HCT116 (cell line): ENCODE results near the gene GOLGA2. TPM values are rescaled to one million over a fixed set of nuclear protein-coding genes. Genes with fewer than 3 reads are reported as not detected.

Experiments used
- ATAC-seq: fragments of 200-7000 bp; cut with Tn5 transposase; 2 replicates; pipeline ENCODE4 v1.9.1; 2020; ENCODE audit warnings: mild to moderate bottlenecking, moderate library complexity
- BruUV-seq: library from RNA; stranded (reverse); fragments of 400-500 nt; replicated peaks from 2 replicates; lab custom pipeline; 2021; lab: Mats Ljungman, UMichigan
- CTCF ChIA-PET: fragments of 300-600 bp; sonication (Branson Sonifier 250); formaldehyde crosslinking; loops from one replicate; lab custom pipeline; 2021; ENCODE audit warnings: antibody characterized with exemption; lab: Charles Lee
- POLR2A ChIA-PET: fragments of 300-600, 350-600 bp; sonication (Branson Sonifier 250); formaldehyde crosslinking; loops from one replicate; lab custom pipeline; 2021; ENCODE audit warnings: antibody characterized with exemption; lab: Charles Lee
- RAD21 ChIA-PET, 2 experiments: fragments of 300-600 bp; sonication (Branson Sonifier 250); formaldehyde crosslinking; loops; one replicate each; lab custom pipeline; 2023; ENCODE audit warnings: low total read pairs in 2 of 2; ENCODE audit not compliant: uncharacterized antibody in 2 of 2, unreplicated experiment in 2 of 2, low non-redundant PET in 1 of 2; lab: Charles Lee
- DNase-seq: peaks from one replicate; pipeline ENCODE4 v3.0.0-alpha.2; 2010; ENCODE audit warnings: low read depth, low spot score
- H2AFZ ChIP-seq: fragments of 200-600 bp; shearing (Covaris generic), sonication (generic); 2 replicates; pipeline ENCODE4 v1.6.1; 2017; ENCODE audit warnings: low read depth, mixed run types, mixed read lengths, antibody characterized with exemption, low read length; ENCODE audit not compliant: poor library complexity, severe bottlenecking
- H3K27ac ChIP-seq: 2 replicates; pipeline ENCODE4 v1.5.1; 2012; ENCODE audit warnings: low read depth, low read length
- H3K27me3 ChIP-seq: fragments of 200-600 bp; sonication (generic); 2 replicates; pipeline ENCODE4 v1.6.1; 2016; ENCODE audit warnings: mixed run types, low read length, mixed read lengths; ENCODE audit not compliant: insufficient read depth
- H3K36me3 ChIP-seq, 2 experiments: fragments of 200-500 bp in 1 of 2; fragments of 200-600 bp in 1 of 2; sonication (Bioruptor generic) in 1 of 2; sonication (generic) in 1 of 2; 2 replicates each; pipeline versions ENCODE4 v1.5.1 to v1.6.1; 2014 to 2016; ENCODE audit warnings: low read length in 2 of 2, inconsistent platforms in 1 of 2, mixed read lengths in 1 of 2, mixed run types in 1 of 2; ENCODE audit not compliant: insufficient read depth in 2 of 2, control insufficient read depth in 1 of 2
- H3K4me1 ChIP-seq, 2 experiments: fragments of 200-600 bp in 1 of 2; sonication (generic) in 1 of 2; 2 replicates each; pipeline versions ENCODE4 v1.5.1 to v1.6.1; 2012 to 2017; ENCODE audit warnings: low read length in 2 of 2, inconsistent platforms in 1 of 2, mild to moderate bottlenecking in 1 of 2, mixed read lengths in 1 of 2, mixed run types in 1 of 2, moderate library complexity in 1 of 2; ENCODE audit not compliant: insufficient read depth in 2 of 2, control insufficient read depth in 1 of 2
- H3K4me2 ChIP-seq: fragments of 200-600 bp; sonication (generic); 2 replicates; pipeline ENCODE4 v1.6.1; 2017; ENCODE audit warnings: mixed run types, low read length, mixed read lengths
- H3K4me3 ChIP-seq, 2 experiments: fragments of 200-600 bp in 1 of 2; sonication (generic) in 1 of 2; replicated peaks in 1 of 2; 2 replicates each; pipeline ENCODE4 v1.5.1; 2011 to 2016; ENCODE audit warnings: low read length in 2 of 2, control low read depth in 1 of 2, low read depth in 1 of 2, mild to moderate bottlenecking in 1 of 2, mixed read lengths in 1 of 2, mixed run types in 1 of 2
- H3K79me2 ChIP-seq: fragments of 200-600 bp; sonication (generic); 2 replicates; pipeline ENCODE4 v1.6.1; 2017; ENCODE audit warnings: mild to moderate bottlenecking, mixed run types, low read length, moderate library complexity, mixed read lengths; ENCODE audit not compliant: insufficient read depth
- H3K9ac ChIP-seq: fragments of 200-600 bp; sonication (generic); 2 replicates; pipeline ENCODE4 v1.6.1; 2016; ENCODE audit warnings: low read length, mixed read lengths
- H3K9me2 ChIP-seq: fragments of 200-600 bp; sonication (generic), shearing (Covaris generic); 2 replicates; pipeline ENCODE4 v1.6.1; 2017; ENCODE audit warnings: mixed run types, mild to moderate bottlenecking, moderate library complexity; ENCODE audit not compliant: insufficient read depth
- H3K9me3 ChIP-seq, 2 experiments: fragments of 200-500 bp in 1 of 2; fragments of 200-600 bp in 1 of 2; sonication (Bioruptor generic) in 1 of 2; sonication (generic) in 1 of 2; 2 replicates each; pipeline ENCODE4 v1.6.1; 2014 to 2017; ENCODE audit warnings: low read length in 2 of 2, mixed read lengths in 2 of 2, inconsistent platforms in 1 of 2, low read depth in 1 of 2, mild to moderate bottlenecking in 1 of 2, mixed run types in 1 of 2, moderate library complexity in 1 of 2; ENCODE audit not compliant: control insufficient read depth in 1 of 2, insufficient read depth in 1 of 2
- H4K20me1 ChIP-seq: fragments of 200-600 bp; sonication (generic), shearing (Covaris generic); 2 replicates; pipeline ENCODE4 v1.6.1; 2017; ENCODE audit warnings: mixed run types, mild to moderate bottlenecking, moderate library complexity; ENCODE audit not compliant: insufficient read depth
- CEBPB ChIP-seq: IDR thresholded peaks from 2 replicates; pipeline ENCODE4 v1.6.1; 2012; ENCODE audit warnings: low read depth
- EGR1 ChIP-seq: IDR thresholded peaks from 2 replicates; pipeline ENCODE4 v1.6.1; 2012; ENCODE audit warnings: low read depth
- ELF1 ChIP-seq: IDR thresholded peaks from 2 replicates; pipeline ENCODE4 v1.6.1; 2012; ENCODE audit warnings: low read depth, borderline replicate concordance
- EZH2 ChIP-seq: fragments of 200-600 bp; sonication (generic); IDR thresholded peaks from 2 replicates; pipeline ENCODE4 v1.6.1; 2017; ENCODE audit warnings: antibody characterized with exemption, mixed run types
- FOSL1 ChIP-seq: IDR thresholded peaks from 2 replicates; pipeline ENCODE4 v1.6.1; 2012; ENCODE audit warnings: low read depth
- JUND ChIP-seq: IDR thresholded peaks from 2 replicates; pipeline ENCODE4 v1.6.1; 2012
- POLR2A ChIP-seq: IDR thresholded peaks from 2 replicates; pipeline ENCODE4 v1.7.0; 2011; ENCODE audit warnings: borderline replicate concordance; ENCODE audit not compliant: insufficient read depth, insufficient read length; ENCODE audit errors: extremely low read depth
- POLR2AphosphoS5 ChIP-seq: IDR thresholded peaks from 2 replicates; pipeline ENCODE4 v1.6.1; 2011; ENCODE audit warnings: mild to moderate bottlenecking, low read depth, low read length, moderate library complexity
- SRF ChIP-seq: IDR thresholded peaks from 2 replicates; pipeline ENCODE4 v1.6.1; 2012; ENCODE audit warnings: low read depth
- intact Hi-C: fragments of 100-400 bp; cut with micrococcal nuclease; formaldehyde crosslinking; loops from 2 replicates; pipeline ENCODE4 v1.10.0; 2022
- total RNA-seq: library from RNA; stranded (reverse); gene quantifications from one replicate; pipeline ENCODE4 v1.2.1, GENCODE V29; 2021; ENCODE audit not compliant: unreplicated experiment
- TF ChIP-seq, protein P1 (sequence below): IDR thresholded peaks from 2 replicates; pipeline ENCODE4 v1.6.1; 2011; ENCODE audit warnings: mild to moderate bottlenecking, low read length, moderate library complexity; ENCODE audit not compliant: insufficient replicate concordance; ENCODE audit errors: extremely low read depth
- TF ChIP-seq, protein P2 (sequence below): IDR thresholded peaks from 2 replicates; pipeline ENCODE4 v1.6.1; 2012
- TF ChIP-seq, protein P3 (sequence below): IDR thresholded peaks from 2 replicates; pipeline ENCODE4 v1.6.1; 2012

GOLGA2 gene
- total RNA-seq, 1 experiment from 2014 or later, result 67.0 TPM

DNA sequence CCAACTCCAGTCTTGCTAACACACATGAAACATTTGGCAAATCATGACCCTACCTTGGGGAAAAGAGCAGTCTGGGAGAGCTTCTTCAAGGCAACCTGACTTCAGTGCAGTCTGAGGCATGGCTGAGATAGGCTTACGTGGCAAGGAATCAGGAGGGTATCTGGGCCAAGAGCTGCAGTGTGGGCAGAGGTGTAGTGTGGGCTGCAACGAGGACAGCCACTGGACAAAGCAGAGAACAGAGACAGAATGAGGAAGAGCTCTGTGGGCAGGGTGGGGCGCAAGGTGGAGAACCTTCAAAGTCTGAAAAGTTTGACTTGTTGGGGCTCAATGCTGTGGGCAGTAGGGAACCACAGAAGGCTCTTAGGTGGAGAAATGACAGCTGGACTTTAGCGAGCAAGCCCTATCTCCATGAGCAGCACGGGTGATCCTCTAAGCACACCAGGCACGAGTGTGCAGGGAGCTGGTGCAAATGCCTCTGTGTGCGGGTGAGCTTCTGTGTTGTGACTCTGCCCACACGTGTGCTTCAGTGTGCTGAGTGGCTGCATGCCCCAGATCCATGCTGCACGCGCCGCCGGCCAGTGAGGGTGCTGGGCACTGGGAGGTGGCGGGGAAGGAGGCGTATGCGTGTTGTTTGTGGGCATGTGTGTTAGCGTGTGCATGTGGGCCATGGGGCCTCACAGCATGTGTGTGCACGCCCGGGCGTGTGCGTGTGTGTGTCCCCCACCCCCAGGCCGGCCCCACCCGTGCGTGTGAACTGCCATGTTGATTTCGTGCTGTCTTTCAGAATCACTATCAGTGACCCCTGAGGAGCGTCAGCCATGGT, 23.3 kb downstream of the GOLGA2 start:
- no TSS peak for BruUV-seq
- ATAC-seq (no peak), DNase-seq (no peak)
- Histone ChIP-seq H3K27ac (no peak overlapping the region), H3K36me3 (peaks cover 0 to 3% of the 10 kb centered on the region in 2 experiments; a peak in 1 of 4 replicates), H3K9me2 (no peaks in the 10 kb centered on the region), H4K20me1 (no peaks in the 10 kb centered on the region), H3K9me3 (no peaks in the 10 kb centered on the region), H3K79me2 (peaks cover 11% of the 10 kb centered on the region), H3K27me3 (no peaks in the 10 kb centered on the region), H3K4me2 (peak overlapping the region; percentile 91), H3K9ac (no peak overlapping the region), H3K4me1 (peaks cover 8 to 29% of the 10 kb centered on the region in 2 experiments; a peak in 3 of 4 replicates), H2AFZ (no peak overlapping the region), H3K4me3 (no peak overlapping the region)
- CTCF ChIA-PET, result interaction anchor here (0.8 kb wide), 1 partner anchor 19 kb away, joined by 4 read pairs; no protein-coding TSS in a partner anchor
- intact Hi-C loops, result no loop called here
- POLR2A ChIA-PET, result interaction anchor here (0.9 kb wide), 1 partner anchor 23 kb away, joined by 3 read pairs; the partner anchor contains the start of genes GOLGA2 and SWI5
- RAD21 ChIA-PET, result no interaction called here
- TF ChIP-seq JUND, result no peak
- TF ChIP-seq, protein P1, sequence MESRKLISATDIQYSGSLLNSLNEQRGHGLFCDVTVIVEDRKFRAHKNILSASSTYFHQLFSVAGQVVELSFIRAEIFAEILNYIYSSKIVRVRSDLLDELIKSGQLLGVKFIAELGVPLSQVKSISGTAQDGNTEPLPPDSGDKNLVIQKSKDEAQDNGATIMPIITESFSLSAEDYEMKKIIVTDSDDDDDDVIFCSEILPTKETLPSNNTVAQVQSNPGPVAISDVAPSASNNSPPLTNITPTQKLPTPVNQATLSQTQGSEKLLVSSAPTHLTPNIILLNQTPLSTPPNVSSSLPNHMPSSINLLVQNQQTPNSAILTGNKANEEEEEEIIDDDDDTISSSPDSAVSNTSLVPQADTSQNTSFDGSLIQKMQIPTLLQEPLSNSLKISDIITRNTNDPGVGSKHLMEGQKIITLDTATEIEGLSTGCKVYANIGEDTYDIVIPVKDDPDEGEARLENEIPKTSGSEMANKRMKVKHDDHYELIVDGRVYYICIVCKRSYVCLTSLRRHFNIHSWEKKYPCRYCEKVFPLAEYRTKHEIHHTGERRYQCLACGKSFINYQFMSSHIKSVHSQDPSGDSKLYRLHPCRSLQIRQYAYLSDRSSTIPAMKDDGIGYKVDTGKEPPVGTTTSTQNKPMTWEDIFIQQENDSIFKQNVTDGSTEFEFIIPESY, result no peak
- TF ChIP-seq POLR2A, result no peak
- TF ChIP-seq FOSL1, result no peak
- no peak for TF ChIP-seq SRF
- TF ChIP-seq, protein P2, sequence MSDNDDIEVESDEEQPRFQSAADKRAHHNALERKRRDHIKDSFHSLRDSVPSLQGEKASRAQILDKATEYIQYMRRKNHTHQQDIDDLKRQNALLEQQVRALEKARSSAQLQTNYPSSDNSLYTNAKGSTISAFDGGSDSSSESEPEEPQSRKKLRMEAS, result no peak
- TF ChIP-seq CEBPB, result no peak
- TF ChIP-seq POLR2AphosphoS5, result no peak
- TF ChIP-seq ELF1, result no peak
- TF ChIP-seq EZH2, result no peak
- no peak for TF ChIP-seq EGR1
- TF ChIP-seq, protein P3, sequence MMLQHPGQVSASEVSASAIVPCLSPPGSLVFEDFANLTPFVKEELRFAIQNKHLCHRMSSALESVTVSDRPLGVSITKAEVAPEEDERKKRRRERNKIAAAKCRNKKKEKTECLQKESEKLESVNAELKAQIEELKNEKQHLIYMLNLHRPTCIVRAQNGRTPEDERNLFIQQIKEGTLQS, result no peak
- TF ChIP-seq, all 23 proteins: peak for 0
